ENCODE results near the gene ZRANB3. TPM values are rescaled to one million over a fixed set of nuclear protein-coding genes. Genes with fewer than 3 reads are reported as not detected.

ZRANB3 gene
- total RNA-seq, 2 experiments from 2014 or later: 13.4 to 16.2 TPM

- intact Hi-C loops (cut with micrococcal nuclease): no loop called here
- no peak overlapping the region for H3K27ac Mint-ChIP-seq
- H3K9me3 Mint-ChIP-seq: no peaks in the 10 kb centered on the region
- no peak for DNase-seq
- peaks cover 33% of the 10 kb centered on the region for H3K36me3 Mint-ChIP-seq
- CTCF ChIA-PET: no interaction called here
- H3K27me3 Mint-ChIP-seq: no peaks in the 10 kb centered on the region
- POLR2A ChIA-PET: no interaction called here
- H3K4me3 Mint-ChIP-seq: no peak overlapping the region
- peaks cover 13% of the 10 kb centered on the region for H3K4me1 Mint-ChIP-seq (ENCODE audit: low read depth)
Observed at GRCh38 chr2:135162786-135163185, 368.2 kb downstream of the ZRANB3 start.

DNA sequence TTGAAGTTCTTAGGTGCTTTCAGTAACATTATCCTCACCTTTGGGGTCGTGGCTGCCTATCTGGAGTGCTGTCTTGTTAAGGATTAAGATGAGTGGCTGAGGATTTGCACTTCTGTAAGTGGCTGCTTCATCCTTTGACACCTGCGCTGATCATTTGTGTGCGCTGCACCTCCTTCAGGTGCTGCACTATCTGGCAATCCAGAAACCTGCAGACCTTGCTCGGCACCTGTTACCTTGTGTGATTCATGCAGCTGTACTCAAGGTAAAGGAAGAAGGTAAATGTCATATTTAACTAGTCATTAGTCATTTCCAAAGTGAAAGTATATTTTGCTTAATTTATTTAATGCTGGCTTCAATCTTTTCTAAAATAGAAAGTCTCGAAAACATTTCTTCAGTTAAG, 368.6 kb downstream of the ZRANB3 start:
- DNase-seq: no peak
- Mint-ChIP-seq H3K9me3 (no peaks in the 10 kb centered on the region), H3K4me1 (ENCODE audit: low read depth) (peaks cover 13% of the 10 kb centered on the region), H3K36me3 (peaks cover 31% of the 10 kb centered on the region), H3K4me3 (no peak overlapping the region), H3K27me3 (no peaks in the 10 kb centered on the region), H3K27ac (no peak overlapping the region)
- POLR2A ChIA-PET: no interaction called here
- CTCF ChIA-PET: no interaction called here
- intact Hi-C loops (cut with micrococcal nuclease): no loop called here

DNA sequence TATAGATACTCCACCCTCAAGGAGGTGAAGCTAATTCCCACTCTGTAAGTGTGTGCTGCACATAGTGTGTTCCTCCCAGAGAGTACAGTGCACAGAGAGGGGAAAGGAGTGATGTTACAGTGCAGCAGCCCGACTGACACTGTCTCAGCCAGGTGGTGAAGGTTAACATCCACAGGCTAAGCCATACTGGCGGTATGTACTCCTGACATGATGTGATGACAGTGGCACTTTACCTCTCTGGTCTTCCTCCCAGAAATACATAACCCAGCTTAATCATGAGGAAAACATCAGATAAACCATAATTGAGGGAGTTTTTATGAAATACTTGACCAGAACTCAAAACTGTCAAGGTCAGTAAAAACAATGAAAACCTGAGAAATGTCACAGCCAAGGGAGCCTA, 371.8 kb downstream of the ZRANB3 start:
- POLR2A ChIA-PET: no interaction called here
- CTCF ChIA-PET: no interaction called here

DNA sequence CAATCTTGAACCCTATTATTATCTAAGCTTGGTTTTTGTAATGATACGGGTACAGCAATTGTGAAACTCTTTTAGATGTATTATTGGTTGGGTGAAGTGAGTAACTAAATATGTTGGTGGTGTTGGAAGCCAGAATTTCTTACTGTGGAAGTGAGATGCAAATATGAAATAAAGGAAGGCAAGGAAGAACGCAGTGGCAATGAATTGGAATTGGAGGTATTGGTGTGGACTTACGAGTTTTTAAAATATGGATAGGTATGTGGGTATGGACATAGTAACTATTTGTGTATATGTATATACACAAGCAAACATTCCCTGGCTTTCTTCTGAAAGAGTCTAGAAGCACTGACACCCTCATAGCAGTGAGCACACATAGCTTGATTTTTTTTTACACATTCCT, 373.2 kb downstream of the ZRANB3 start:
- Mint-ChIP-seq H3K4me3 (no peak overlapping the region), H3K27ac (no peak overlapping the region), H3K27me3 (no peaks in the 10 kb centered on the region), H3K9me3 (no peaks in the 10 kb centered on the region), H3K4me1 (ENCODE audit: low read depth) (peaks cover 22% of the 10 kb centered on the region), H3K36me3 (peaks cover 51% of the 10 kb centered on the region)
- DNase-seq: no peak
- POLR2A ChIA-PET: no interaction called here
- CTCF ChIA-PET: no interaction called here
- intact Hi-C loops (cut with micrococcal nuclease): loop anchor here (5.0 kb wide), 1 partner anchor 106 kb away; the partner anchor contains the start of gene RAB3GAP1

More for the DNA sequence above, 371.8 kb downstream of the ZRANB3 start:
- peaks cover 24% of the 10 kb centered on the region for H3K4me1 Mint-ChIP-seq (ENCODE audit: low read depth)
- no peak for DNase-seq
- H3K9me3 Mint-ChIP-seq: no peaks in the 10 kb centered on the region
- no peak overlapping the region for H3K27ac Mint-ChIP-seq
- no peaks in the 10 kb centered on the region for H3K27me3 Mint-ChIP-seq
- no peak overlapping the region for H3K4me3 Mint-ChIP-seq
- intact Hi-C loops (cut with micrococcal nuclease): loop anchor here (5.0 kb wide), 1 partner anchor 107 kb away; the partner anchor contains the start of gene RAB3GAP1
- H3K36me3 Mint-ChIP-seq: peaks cover 46% of the 10 kb centered on the region

GRCh38 chr2:135154962-135155361, 376.1 kb downstream of the ZRANB3 start:
- Mint-ChIP-seq H3K27me3 (no peaks in the 10 kb centered on the region), H3K4me3 (no peak overlapping the region), H3K9me3 (no peaks in the 10 kb centered on the region), H3K4me1 (ENCODE audit: low read depth) (peaks cover 21% of the 10 kb centered on the region), H3K27ac (no peak overlapping the region), H3K36me3 (peaks cover 62% of the 10 kb centered on the region)
- POLR2A ChIA-PET: no interaction called here
- intact Hi-C loops (cut with micrococcal nuclease): loop anchor here (5.0 kb wide), 1 partner anchor 103 kb away; the partner anchor contains the start of gene RAB3GAP1
- no peak for DNase-seq
- CTCF ChIA-PET: no interaction called here

DNA sequence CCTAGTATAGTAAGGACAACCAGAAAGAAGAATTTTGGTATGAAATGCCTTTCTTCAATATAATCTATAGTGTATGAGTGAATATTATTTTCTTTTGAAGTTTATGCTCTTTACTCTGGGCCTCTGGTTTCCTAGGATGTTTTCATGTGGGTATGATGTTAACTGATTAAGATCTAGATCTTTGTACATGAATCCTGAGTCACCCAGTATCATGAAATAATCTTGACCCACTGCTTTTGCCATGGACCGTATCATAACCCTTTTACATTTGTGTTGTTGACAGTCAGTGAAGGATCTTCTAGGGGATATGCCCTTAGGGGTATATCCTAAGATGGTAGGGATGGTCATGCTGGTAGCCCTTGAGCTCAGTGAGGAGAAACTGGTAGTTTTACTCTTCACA, 378.7 kb downstream of the ZRANB3 start:
- H3K27ac Mint-ChIP-seq: no peak overlapping the region
- CTCF ChIA-PET: no interaction called here
- intact Hi-C loops (cut with micrococcal nuclease): no loop called here
- H3K27me3 Mint-ChIP-seq: no peaks in the 10 kb centered on the region
- H3K4me1 Mint-ChIP-seq (ENCODE audit: low read depth): peaks cover 21% of the 10 kb centered on the region
- peaks cover 48% of the 10 kb centered on the region for H3K36me3 Mint-ChIP-seq
- no peaks in the 10 kb centered on the region for H3K9me3 Mint-ChIP-seq
- DNase-seq: no peak
- POLR2A ChIA-PET: no interaction called here
- no peak overlapping the region for H3K4me3 Mint-ChIP-seq

DNA sequence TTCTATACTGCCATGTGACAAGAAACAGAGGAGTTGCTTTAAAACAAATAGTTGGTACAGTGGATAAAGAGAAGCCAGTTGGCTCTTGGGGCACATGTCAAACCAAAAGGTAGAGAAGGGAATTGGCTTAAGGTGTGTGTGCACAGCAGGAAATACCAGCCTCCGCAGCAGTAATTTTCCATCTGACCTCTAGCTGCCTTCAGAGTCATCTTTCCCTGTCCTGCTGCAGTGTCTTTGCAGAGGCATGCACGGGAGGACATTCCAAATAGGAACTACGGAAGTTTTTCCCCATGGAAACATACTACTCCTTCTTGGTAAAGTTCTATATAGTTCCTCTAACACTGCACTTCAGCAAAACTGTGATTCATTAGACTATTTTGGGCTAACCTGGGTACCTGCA, 379.4 kb downstream of the ZRANB3 start:
- peaks cover 21% of the 10 kb centered on the region for H3K4me1 Mint-ChIP-seq (ENCODE audit: low read depth)
- no peaks in the 10 kb centered on the region for H3K27me3 Mint-ChIP-seq
- ChIA-PET CTCF (no interaction called here), POLR2A (no interaction called here)
- DNase-seq: no peak
- H3K27ac Mint-ChIP-seq: no peak overlapping the region
- H3K9me3 Mint-ChIP-seq: no peaks in the 10 kb centered on the region
- H3K4me3 Mint-ChIP-seq: no peak overlapping the region
- intact Hi-C loops (cut with micrococcal nuclease): no loop called here
- H3K36me3 Mint-ChIP-seq: peaks cover 43% of the 10 kb centered on the region

GRCh38 chr2:135150725-135151124, 380.3 kb downstream of the ZRANB3 start:
- Mint-ChIP-seq H3K9me3 (no peaks in the 10 kb centered on the region), H3K4me3 (no peak overlapping the region), H3K27me3 (no peaks in the 10 kb centered on the region), H3K36me3 (peaks cover 39% of the 10 kb centered on the region), H3K27ac (no peak overlapping the region), H3K4me1 (ENCODE audit: low read depth) (peaks cover 21% of the 10 kb centered on the region)
- DNase-seq: no peak
- ChIA-PET POLR2A (no interaction called here), CTCF (no interaction called here)
- intact Hi-C loops (cut with micrococcal nuclease): no loop called here

DNA sequence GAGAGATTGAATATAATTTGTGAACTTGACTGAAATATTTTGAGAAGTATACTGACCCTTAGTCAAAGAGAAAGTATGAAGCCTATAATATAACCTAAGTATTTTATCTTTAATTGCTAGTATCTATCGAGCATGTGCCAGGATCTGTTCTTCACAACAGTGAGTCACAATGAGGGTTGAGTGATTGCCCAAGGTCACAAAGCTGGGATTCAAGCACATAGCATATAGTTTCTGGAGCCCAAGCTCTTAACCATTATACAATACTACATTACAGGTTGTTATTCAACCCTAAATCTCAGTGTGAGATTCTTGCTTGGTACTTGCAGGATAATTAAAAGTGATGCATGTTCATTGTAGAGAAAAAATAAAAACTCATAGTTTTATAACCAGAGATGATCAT, 381.8 kb downstream of the ZRANB3 start:
- Mint-ChIP-seq H3K4me3 (no peak overlapping the region), H3K27me3 (no peaks in the 10 kb centered on the region), H3K4me1 (ENCODE audit: low read depth) (peaks cover 11% of the 10 kb centered on the region), H3K27ac (no peak overlapping the region), H3K9me3 (no peaks in the 10 kb centered on the region), H3K36me3 (peaks cover 35% of the 10 kb centered on the region)
- DNase-seq: no peak
- ChIA-PET POLR2A (no interaction called here), CTCF (no interaction called here)
- intact Hi-C loops (cut with micrococcal nuclease): no loop called here

DNA sequence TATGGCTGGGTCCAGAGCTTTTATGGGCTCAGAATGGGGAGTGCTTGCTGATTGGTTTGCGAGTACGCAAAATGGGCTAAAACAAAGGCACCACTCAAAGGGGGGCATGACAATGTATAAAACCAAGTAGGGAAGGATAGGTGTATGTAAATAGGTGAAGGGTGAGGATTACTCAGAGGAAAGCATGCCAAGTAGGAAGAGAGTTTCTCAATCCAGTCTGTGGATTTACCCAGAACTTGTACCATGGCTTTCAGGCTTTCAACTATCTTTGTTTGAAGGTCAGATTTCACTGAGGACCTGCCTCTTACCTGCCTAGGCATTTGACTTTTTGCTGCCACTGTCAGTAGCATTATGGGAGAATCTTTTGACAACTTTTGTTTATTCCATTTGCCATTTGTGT, 386.7 kb downstream of the ZRANB3 start:
- no peak for DNase-seq
- Mint-ChIP-seq H3K36me3 (peaks cover 48% of the 10 kb centered on the region), H3K27ac (no peak overlapping the region), H3K4me1 (ENCODE audit: low read depth) (no peaks in the 10 kb centered on the region), H3K9me3 (peaks cover 18% of the 10 kb centered on the region), H3K27me3 (no peaks in the 10 kb centered on the region), H3K4me3 (no peak overlapping the region)
- ChIA-PET POLR2A (no interaction called here), CTCF (no interaction called here)
- intact Hi-C loops (cut with micrococcal nuclease): no loop called here

- Mint-ChIP-seq H3K27me3 (no peaks in the 10 kb centered on the region), H3K4me1 (ENCODE audit: low read depth) (no peaks in the 10 kb centered on the region), H3K27ac (no peak overlapping the region), H3K4me3 (no peak overlapping the region), H3K36me3 (peaks cover 50% of the 10 kb centered on the region), H3K9me3 (peaks cover 18% of the 10 kb centered on the region)
- intact Hi-C loops (cut with micrococcal nuclease): no loop called here
- POLR2A ChIA-PET: no interaction called here
- CTCF ChIA-PET: no interaction called here
- DNase-seq: no peak
Observed at GRCh38 chr2:135142323-135142722, 388.7 kb downstream of the ZRANB3 start.

DNA sequence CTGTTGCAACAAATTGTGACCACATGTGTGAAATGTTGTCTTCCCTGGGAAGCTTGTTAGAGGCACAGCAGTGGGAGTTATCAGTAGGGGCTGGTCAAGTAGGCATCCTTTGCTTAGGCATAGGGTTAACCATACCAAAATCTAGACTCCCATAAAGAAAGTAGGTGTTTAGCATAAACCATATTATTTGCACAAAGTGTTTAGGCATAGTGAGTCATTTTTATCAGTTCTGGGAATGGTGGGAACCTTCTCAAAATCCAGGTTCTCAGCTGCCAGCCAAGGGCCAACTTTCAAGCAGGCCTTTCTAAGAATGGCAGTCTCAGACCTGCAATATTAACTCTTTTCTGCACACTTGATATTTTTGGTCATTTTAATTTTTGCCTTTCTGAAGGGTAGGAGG, 390.4 kb downstream of the ZRANB3 start:
- H3K9me3 Mint-ChIP-seq: peaks cover 18% of the 10 kb centered on the region
- ChIA-PET CTCF (no interaction called here), POLR2A (no interaction called here)
- no peaks in the 10 kb centered on the region for H3K27me3 Mint-ChIP-seq
- H3K36me3 Mint-ChIP-seq: peaks cover 60% of the 10 kb centered on the region
- H3K4me1 Mint-ChIP-seq (ENCODE audit: low read depth): no peaks in the 10 kb centered on the region
- H3K4me3 Mint-ChIP-seq: no peak overlapping the region
- intact Hi-C loops (cut with micrococcal nuclease): no loop called here
- no peak for DNase-seq
- no peak overlapping the region for H3K27ac Mint-ChIP-seq

GRCh38 chr2:135132314-135132713, 398.7 kb downstream of the ZRANB3 start:
- Mint-ChIP-seq H3K36me3 (peaks cover 40% of the 10 kb centered on the region), H3K4me3 (no peak overlapping the region), H3K4me1 (ENCODE audit: low read depth) (no peaks in the 10 kb centered on the region), H3K27me3 (no peaks in the 10 kb centered on the region), H3K27ac (no peak overlapping the region), H3K9me3 (no peaks in the 10 kb centered on the region)
- ChIA-PET CTCF (interaction anchor here (0.5 kb wide), 1 partner anchor 143 kb away, joined by 3 read pairs; no protein-coding TSS in a partner anchor), POLR2A (no interaction called here)
- intact Hi-C loops (cut with micrococcal nuclease): no loop called here
- no peak for DNase-seq

GRCh38 chr2:135130751-135131150, 400.3 kb downstream of the ZRANB3 start:
- ChIA-PET CTCF (interaction anchor here (0.5 to 1.3 kb wide), 2 partner anchors 9 to 667 kb away, joined by 3 read pairs; no protein-coding TSS in a partner anchor), POLR2A (no interaction called here)
- H3K4me1 Mint-ChIP-seq (ENCODE audit: low read depth): no peaks in the 10 kb centered on the region
- H3K27me3 Mint-ChIP-seq: no peaks in the 10 kb centered on the region
- H3K9me3 Mint-ChIP-seq: no peaks in the 10 kb centered on the region
- no peak overlapping the region for H3K27ac Mint-ChIP-seq
- intact Hi-C loops (cut with micrococcal nuclease): no loop called here
- peaks cover 35% of the 10 kb centered on the region for H3K36me3 Mint-ChIP-seq
- H3K4me3 Mint-ChIP-seq: no peak overlapping the region
- DNase-seq: no peak
